Ectodermal cell (in vitro differentiated cells): ENCODE measurements around the gene RAB11A.

Source experiments
- H3K27ac ChIP-seq: 2 replicates; pipeline ENCODE4 v1.7.0; 2013; ENCODE audit warnings: mild to moderate bottlenecking, low read depth, low read length; ENCODE audit not compliant: insufficient read depth, poor library complexity, severe bottlenecking
- H3K27me3 ChIP-seq: 2 replicates; pipeline ENCODE4 v1.7.0; 2013; ENCODE audit warnings: mild to moderate bottlenecking, low read length; ENCODE audit not compliant: insufficient read depth, control insufficient read depth, poor library complexity, severe bottlenecking
- H3K36me3 ChIP-seq: one replicate; pipeline ENCODE4 v1.7.0; 2013; ENCODE audit warnings: low read length; ENCODE audit not compliant: control insufficient read depth, insufficient read depth
- H3K4me1 ChIP-seq: one replicate; pipeline ENCODE4 v1.7.0; 2013; ENCODE audit warnings: low read length; ENCODE audit not compliant: control insufficient read depth, insufficient read depth
- H3K4me3 ChIP-seq: 2 replicates; pipeline ENCODE4 v1.7.0; 2013; ENCODE audit warnings: low read depth, low read length, control low read depth; ENCODE audit not compliant: insufficient read depth
- H3K9me3 ChIP-seq: 2 replicates; pipeline ENCODE4 v1.7.0; 2013; ENCODE audit warnings: mild to moderate bottlenecking, low read length, moderate library complexity; ENCODE audit not compliant: control insufficient read depth
- WGBS, 2 experiments: methylation state at CpG; one replicate each; pipeline ENCODE4 v1.1.7; 2013; ENCODE audit warnings: missing lambda C conversion rate in 2 of 2; 5-methylcytosine and 5-hydroxymethylcytosine counted together

RAB11A gene

DNA sequence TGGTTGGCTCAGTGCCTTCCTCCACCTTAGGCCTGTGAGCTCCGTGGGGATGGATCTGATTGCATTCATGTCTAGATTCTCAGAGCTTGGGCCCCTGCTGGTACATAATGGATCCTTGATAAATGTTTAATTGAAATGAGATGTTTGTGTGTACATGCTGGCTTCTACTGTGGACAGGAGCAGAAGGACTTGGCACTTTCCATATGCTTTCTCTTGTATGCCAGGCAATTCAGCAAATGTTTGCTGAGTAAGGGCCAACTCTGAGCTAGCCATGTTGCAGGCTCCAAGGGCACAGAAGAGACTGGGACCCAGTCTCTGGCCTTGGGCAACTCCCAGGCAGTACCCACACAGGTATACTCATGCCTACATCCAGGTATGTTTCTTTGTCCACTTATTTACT, 67.0 kb downstream of the RAB11A start:
- no peak overlapping the region for H3K4me3 ChIP-seq
- H3K27me3 ChIP-seq = no peaks in the 10 kb centered on the region
- no peaks in the 10 kb centered on the region for H3K4me1 ChIP-seq
- H3K27ac ChIP-seq = no peak overlapping the region
- H3K36me3 ChIP-seq = no peaks in the 10 kb centered on the region
- WGBS, 2 experiments = 86 to 91% methylated on average over 1 of the region's 1 CpG
- H3K9me3 ChIP-seq = no peaks in the 10 kb centered on the region

DNA sequence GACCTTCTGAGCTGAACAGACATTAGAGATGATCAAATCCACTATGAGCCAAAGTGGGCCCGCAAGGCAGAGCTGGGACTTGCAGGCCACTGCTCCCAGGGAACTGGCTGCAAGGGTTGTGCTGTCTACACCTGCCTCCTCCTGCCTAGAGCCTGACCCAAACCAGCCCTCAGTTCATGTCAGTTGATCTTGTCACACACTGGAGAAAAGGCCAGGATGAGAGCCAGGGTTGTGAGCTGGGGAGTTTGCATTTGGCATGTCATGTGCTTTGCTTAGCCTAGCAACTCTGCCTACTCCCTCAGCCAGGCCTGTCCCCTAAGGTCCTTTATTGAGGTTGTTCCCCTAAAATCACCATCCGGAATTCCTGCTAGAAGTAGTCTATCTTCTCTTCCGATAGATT, 67.8 kb downstream of the RAB11A start:
- WGBS, 2 experiments = 86 to 90% methylated on average over 3 of the region's 3 CpGs
- H3K4me3 ChIP-seq = no peak overlapping the region
- H3K9me3 ChIP-seq = no peaks in the 10 kb centered on the region
- H3K27me3 ChIP-seq = no peaks in the 10 kb centered on the region
- H3K4me1 ChIP-seq = no peaks in the 10 kb centered on the region
- H3K36me3 ChIP-seq = no peaks in the 10 kb centered on the region
- no peak overlapping the region for H3K27ac ChIP-seq

DNA sequence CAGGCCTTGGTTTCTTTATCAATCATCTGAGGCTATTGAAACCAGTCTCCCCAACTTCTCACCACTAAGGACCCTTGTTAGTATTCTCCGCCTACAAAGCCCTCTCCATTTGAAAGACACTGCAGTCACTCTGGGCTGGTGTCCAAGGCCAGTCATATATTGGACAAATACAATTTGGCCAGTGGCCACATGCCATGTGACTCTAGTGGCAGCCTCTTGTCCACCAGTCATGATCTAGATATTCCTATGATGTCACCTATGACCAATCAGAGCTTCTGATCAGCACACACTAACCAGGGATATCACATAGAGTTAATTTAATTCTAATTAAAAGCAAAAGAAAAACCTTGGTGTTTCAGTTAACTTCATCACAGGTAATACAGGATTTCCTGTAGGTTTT, 68.2 kb downstream of the RAB11A start:
- H3K27me3 ChIP-seq = no peaks in the 10 kb centered on the region
- no peak overlapping the region for H3K27ac ChIP-seq
- H3K4me3 ChIP-seq = no peak overlapping the region
- H3K9me3 ChIP-seq = no peaks in the 10 kb centered on the region
- no peaks in the 10 kb centered on the region for H3K4me1 ChIP-seq
- H3K36me3 ChIP-seq = no peaks in the 10 kb centered on the region
- WGBS, 2 experiments = 94 to 95% methylated on average over 1 of the region's 1 CpG

DNA sequence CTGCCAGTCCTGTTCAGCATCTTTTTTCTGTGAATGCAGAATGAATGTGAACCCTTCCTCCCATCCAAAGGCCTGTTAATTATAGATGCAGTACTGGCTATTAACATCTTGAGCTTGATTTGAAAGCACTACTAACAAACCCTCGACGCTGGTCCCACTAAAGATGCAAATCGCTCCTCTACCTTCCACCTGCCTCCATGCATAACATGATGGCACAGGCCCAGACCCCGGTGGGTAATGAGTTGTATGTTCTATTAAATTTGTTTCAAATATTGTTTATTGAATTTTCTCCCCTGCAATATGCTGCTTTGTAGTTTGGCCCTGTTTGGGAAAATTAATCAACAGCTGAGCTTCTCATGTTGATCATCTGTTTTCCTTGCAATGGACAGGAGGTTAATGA, 69.3 kb downstream of the RAB11A start:
- WGBS, 2 experiments = 99 to 100% methylated on average over 1 to 4 of the region's 4 CpGs
- no peaks in the 10 kb centered on the region for H3K27me3 ChIP-seq
- no peak overlapping the region for H3K4me3 ChIP-seq
- H3K4me1 ChIP-seq = no peaks in the 10 kb centered on the region
- no peaks in the 10 kb centered on the region for H3K36me3 ChIP-seq
- no peaks in the 10 kb centered on the region for H3K9me3 ChIP-seq
- H3K27ac ChIP-seq = no peak overlapping the region

DNA sequence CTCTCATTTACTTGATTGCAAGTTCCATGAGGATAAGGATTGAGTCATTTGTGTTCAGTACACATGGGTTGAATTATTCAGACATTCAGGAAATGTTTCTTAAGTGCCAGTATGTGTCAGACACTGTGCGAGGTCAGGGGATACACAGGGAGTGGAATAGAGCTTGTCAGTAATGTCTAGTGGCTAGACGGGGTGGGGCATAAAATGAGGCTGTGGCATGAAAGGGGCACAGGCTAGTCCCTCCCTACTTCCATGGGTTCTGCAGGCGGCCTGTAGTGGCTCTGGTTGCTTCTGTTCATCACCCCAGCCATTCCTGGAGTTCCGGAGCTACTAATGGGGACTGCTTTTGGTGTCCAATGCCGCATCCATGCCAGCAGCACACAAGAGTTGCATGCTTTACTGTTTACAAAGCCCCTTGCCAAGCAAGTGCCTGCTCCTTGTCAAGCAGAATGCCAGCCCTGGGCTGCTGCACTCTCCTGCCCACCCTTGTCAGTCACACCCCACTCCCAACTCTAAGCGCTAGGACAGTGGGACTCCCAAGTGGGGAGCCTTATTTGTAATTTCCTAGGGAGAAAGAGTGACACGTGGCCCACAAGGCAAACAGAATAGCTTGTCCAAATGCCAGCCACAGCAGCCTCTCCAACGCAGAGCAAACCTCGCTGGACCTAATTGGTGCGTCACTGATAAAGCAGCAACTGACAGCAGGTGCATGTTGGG, 70.8 kb downstream of the RAB11A start:
- Histone ChIP-seq H3K36me3 (no peaks in the 10 kb centered on the region), H3K4me3 (no peak overlapping the region), H3K9me3 (no peaks in the 10 kb centered on the region), H3K27me3 (no peaks in the 10 kb centered on the region), H3K4me1 (no peaks in the 10 kb centered on the region), H3K27ac (no peak overlapping the region)
- WGBS, 2 experiments = 92 to 93% methylated on average over 10 of the region's 10 CpGs

DNA sequence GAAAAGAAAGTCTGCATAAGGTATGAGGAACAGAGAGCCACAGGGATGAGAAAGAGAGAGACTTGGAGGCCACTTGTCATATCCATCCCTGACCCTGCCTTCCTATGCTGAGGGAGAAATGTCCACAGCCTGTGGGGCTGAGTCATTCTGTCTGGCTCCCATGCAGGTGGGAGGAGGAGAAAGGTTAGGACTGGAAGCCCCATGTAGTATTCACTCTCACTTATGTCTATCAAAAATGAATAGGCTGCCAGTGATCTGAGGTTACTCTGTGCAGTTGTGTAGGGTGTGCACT, 71.3 kb downstream of the RAB11A start:
- Histone ChIP-seq H3K36me3 (no peaks in the 10 kb centered on the region), H3K27me3 (no peaks in the 10 kb centered on the region), H3K27ac (no peak overlapping the region), H3K4me3 (no peak overlapping the region), H3K4me1 (no peaks in the 10 kb centered on the region), H3K9me3 (no peaks in the 10 kb centered on the region)
